GM12875 (cell line): ENCODE measurements around the gene BRD1.
"Not testable (repeated sequence)": the region's sequence is repeated elsewhere in the genome, so short reads cannot be mapped to it uniquely, and the experiment has no call there.

Source experiments
- H3K4me3 ChIP-seq: one replicate; pipeline ENCODE4 v1.5.1; 2011; ENCODE audit warnings: low read depth, low read length, control low read depth
- TF ChIP-seq, protein P1 (sequence below): IDR thresholded peaks from 2 replicates; pipeline ENCODE4 v1.5.1; 2011; ENCODE audit warnings: low read depth, mild to moderate bottlenecking, control low read depth, inconsistent platforms, low read length, moderate library complexity, borderline replicate concordance; ENCODE audit not compliant: insufficient read depth

Gene BRD1

DNA sequence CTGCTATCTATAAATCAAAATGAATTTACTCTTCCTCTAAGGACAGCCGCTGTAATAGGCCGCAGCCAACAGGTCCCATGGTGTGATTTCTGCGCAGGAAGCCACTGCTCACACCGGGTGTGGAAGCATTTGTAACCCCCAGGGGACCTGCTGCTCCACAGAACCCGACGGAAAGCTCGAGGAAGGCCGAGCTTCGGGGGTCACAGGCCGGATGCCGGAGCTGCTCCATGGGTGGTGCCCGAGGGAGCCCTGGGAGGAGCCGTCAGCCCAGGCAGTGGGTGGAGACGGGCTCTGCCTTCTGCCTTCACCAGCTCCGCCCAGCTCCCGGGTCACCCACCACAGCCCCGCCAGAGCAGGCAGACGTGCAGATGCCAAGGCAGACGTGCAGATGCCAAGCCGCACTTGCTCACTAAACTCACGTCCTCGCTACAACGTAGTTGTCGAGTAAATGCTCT, 63.5 kb downstream of the BRD1 start:
- no peak overlapping the region for H3K4me3 ChIP-seq
- TF ChIP-seq, protein P1, sequence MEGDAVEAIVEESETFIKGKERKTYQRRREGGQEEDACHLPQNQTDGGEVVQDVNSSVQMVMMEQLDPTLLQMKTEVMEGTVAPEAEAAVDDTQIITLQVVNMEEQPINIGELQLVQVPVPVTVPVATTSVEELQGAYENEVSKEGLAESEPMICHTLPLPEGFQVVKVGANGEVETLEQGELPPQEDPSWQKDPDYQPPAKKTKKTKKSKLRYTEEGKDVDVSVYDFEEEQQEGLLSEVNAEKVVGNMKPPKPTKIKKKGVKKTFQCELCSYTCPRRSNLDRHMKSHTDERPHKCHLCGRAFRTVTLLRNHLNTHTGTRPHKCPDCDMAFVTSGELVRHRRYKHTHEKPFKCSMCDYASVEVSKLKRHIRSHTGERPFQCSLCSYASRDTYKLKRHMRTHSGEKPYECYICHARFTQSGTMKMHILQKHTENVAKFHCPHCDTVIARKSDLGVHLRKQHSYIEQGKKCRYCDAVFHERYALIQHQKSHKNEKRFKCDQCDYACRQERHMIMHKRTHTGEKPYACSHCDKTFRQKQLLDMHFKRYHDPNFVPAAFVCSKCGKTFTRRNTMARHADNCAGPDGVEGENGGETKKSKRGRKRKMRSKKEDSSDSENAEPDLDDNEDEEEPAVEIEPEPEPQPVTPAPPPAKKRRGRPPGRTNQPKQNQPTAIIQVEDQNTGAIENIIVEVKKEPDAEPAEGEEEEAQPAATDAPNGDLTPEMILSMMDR: no peak

DNA sequence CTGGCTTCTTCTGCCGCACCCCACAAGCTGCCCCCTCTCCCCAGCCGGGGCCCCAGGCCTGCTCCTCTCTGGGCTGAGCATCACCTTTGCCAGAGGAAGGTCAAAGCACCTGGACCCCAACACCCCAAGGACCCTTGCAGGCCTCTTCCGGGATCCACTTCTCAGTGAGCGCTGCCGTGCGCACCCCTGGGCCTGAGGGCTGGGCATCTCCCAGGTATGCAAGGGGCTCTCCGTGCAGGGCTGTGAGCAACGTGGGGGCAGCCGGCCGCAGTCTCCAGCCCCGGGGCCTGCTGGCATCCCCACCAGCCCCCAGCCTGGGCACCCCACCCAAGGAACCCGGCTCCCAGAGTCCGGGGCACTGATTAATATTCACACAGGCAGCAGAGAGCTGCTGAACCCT, 64.0 kb downstream of the BRD1 start:
- no peak overlapping the region for H3K4me3 ChIP-seq
- TF ChIP-seq, protein P1: no peak

DNA sequence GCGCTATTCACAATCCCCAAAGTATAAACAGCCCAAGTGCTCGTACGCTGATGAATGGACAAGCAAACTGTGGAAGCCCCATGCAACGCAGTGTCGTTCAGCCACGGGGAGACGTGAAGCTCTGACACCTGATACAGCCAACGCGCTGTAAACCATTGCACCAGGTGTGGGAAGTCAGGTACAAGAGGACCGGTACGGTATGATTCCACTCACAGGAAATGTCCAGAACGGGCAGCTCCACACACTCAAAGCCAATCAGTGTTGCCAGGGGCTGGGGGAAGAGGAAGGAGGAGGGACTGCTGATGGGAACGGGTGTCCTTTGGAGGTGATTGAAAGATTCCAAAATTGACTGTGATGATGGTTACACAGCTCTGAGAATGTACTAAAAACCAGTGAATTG, 64.5 kb downstream of the BRD1 start:
- H3K4me3 ChIP-seq: no peak overlapping the region
- TF ChIP-seq, protein P1: no peak

DNA sequence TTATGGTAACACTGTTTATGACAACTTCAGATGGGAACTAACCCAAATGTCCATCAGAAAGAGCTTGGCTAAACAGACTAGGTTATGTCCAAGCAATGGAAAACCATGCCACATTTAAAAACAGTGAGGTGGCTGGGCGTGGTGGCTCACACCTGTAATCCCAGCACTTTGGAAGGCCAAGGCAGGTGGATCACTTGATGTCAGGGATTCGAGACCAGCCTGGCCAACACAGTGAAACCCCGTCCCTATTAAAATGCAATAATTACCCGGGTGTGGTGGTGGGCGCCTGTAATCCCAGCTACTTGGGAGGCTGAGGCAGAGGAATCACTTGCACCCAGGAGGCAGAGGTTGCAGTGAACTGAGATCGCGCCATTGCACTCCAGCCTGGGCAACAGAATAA, 65.1 kb downstream of the BRD1 start:
- not testable (repeated sequence) for H3K4me3 ChIP-seq

DNA sequence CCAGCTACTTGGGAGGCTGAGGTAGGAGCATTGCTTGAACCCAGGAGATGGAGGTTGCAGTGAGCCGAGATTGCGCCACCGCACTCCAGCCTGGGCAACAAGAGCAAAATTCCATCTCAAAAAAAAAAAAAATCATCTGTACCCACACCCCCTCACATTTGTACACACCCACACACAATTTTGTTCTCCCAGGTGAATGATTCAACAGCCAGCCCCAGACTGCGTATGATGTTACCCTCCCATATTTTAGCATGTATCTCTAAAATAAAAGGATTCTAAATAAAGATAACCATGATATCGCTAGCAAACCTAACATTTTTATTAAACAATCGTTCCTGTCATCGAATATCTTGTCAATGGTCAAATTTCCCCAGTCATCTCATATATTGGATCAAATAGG, 65.8 kb downstream of the BRD1 start:
- TF ChIP-seq, protein P1: no peak
- no peak overlapping the region for H3K4me3 ChIP-seq

DNA sequence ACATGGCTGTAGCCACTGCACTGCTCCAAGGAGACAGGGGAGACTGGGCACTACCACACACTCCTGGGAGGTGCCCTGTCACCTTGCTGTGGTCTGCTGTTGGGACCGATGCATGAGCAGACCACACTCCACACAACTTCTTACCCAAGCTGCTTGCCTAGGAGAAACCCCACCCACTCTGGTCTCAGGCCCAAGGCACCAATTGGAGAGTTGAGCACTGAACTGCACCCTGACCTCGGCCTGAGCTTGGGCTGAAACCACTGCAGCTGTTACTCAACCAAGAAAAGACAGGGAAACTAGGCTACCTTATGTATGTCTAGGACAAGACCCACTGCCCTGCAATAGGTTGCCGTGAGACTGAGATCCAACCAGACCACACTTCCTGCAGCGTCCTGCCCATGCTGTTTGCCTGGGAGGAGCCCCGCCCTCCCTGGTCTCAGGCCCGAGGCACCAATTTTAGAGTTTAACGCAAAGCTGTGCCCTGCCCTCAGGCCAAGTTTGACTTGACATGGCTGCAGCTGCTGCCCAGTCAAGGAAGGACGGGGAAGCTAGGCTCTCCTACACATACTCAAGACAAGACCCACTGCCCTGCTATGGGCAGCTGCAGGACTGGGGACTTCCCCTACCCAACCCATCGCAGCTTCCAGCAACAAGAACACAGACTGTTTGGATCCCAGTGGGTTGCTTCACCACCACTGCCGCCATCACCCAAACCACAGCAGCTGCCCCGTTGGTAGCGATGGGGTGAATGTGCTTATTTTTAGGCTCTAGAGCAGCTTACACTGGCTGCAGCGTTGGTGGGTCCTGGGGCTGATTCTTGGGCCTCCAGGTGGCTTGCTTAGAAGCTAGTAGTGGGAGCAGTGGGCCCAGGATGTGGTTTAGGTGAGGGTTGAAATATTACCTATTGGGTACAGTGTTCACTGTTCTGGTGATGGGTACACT, 66.8 kb downstream of the BRD1 start:
- no peak overlapping the region for H3K4me3 ChIP-seq
- TF ChIP-seq, protein P1: no peak

DNA sequence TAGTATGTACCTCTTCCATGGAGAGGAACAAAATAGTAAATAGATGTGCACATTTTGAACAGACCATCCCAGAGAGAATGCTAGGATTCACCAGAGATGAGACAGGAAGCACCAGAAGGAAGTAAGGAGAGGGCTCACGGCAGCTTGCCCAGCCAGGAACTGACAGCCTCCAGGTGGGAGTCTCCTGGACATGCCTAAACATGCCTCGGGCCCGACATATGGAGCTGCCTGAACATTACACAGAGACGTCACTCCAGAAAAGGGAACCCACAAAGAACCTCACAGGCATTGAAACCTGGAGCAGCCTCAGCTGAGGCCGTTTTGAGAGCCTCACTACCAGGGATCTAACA, 67.4 kb downstream of the BRD1 start:
- TF ChIP-seq, protein P1: no peak
- no peak overlapping the region for H3K4me3 ChIP-seq

DNA sequence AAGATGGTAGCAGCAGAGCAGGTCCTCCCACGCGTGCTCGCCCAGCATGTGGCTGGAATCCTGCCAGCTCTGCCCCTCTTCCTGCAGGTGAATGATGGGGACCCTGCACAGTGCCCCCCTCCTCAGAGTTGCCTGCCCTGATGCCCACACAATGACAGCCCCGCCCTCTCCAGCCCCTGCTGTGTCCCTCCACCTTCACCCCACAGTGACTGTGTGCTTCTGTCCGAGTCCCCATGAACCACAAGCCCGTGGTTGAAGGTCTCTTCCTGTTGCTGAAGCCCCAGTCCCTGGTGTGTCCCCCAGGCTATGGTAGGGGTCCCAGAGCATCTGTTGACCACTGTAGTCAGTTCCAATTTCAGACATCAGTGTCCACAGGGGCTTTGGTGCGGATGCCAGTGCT, 71.0 kb downstream of the BRD1 start:
- H3K4me3 ChIP-seq: no peak overlapping the region
- TF ChIP-seq, protein P1: no peak
